ENCODE results near the gene ITGA7. TPM values are rescaled to one million over a fixed set of nuclear protein-coding genes. Genes with fewer than 3 reads are reported as not detected.

The ITGA7 gene
- total and polyA plus RNA-seq, 9 donors, result 4.9 to 69.6 (median 25.9) TPM

- intact Hi-C loops (cut with DNase I), result no loop called here
- 3 to 10% (median 5%) methylated on average over 9 of the region's 9 CpGs for WGBS, 3 donors
- peaks cover 7% of the 10 kb centered on the region for H3K4me1 ChIP-seq (ENCODE audit: insufficient read depth)
Observed at GRCh38 chr12:55659486-55660385, 48.0 kb downstream of the ITGA7 start.

GRCh38 chr12:55658635-55659391, 48.9 kb downstream of the ITGA7 start:
- intact Hi-C loops (cut with DNase I), result no loop called here
- Histone ChIP-seq H3K36me3 (no peaks in the 10 kb centered on the region), H3K27me3 (no peaks in the 10 kb centered on the region), H3K4me1 (ENCODE audit: insufficient read depth) (peaks cover 7% of the 10 kb centered on the region), H3K9me3 (no peaks in the 10 kb centered on the region), H3K27ac (peak overlapping the region; percentile 9 to 69), H3K4me3 (no peak overlapping the region)
- TF ChIP-seq CTCF (IDR thresholded peaks at IDR 0.05) (no peak), POLR2A (IDR thresholded peaks at IDR 0.05) (no peak), EP300 (IDR thresholded peaks at IDR 0.05) (no peak)
- peak in 1 of 5 donors; percentile 35 for DNase-seq
- 39 to 57% (median 47%) methylated on average over 3 of the region's 3 CpGs for WGBS, 3 donors

More at GRCh38 chr12:55659486-55660385, 48.0 kb downstream of the ITGA7 start:
- peak; percentile 64 to 79 (median 73) for DNase-seq
- H3K27me3 ChIP-seq, result no peaks in the 10 kb centered on the region
- H3K9me3 ChIP-seq, result no peaks in the 10 kb centered on the region
- H3K27ac ChIP-seq, result peak overlapping the region; percentile 3 to 32
- no peak overlapping the region for H3K4me3 ChIP-seq
- TF ChIP-seq CTCF (IDR thresholded peaks at IDR 0.05) (peak in 2 of 3 donors; percentile 23 to 45), POLR2A (IDR thresholded peaks at IDR 0.05) (no peak), EP300 (IDR thresholded peaks at IDR 0.05) (peak; percentile 78)
- no peaks in the 10 kb centered on the region for H3K36me3 ChIP-seq

- Histone ChIP-seq H3K4me3 (no peak overlapping the region), H3K27me3 (no peaks in the 10 kb centered on the region), H3K4me1 (ENCODE audit: insufficient read depth) (peaks cover 7% of the 10 kb centered on the region), H3K27ac (no peak overlapping the region), H3K36me3 (no peaks in the 10 kb centered on the region), H3K9me3 (no peaks in the 10 kb centered on the region)
- DNase-seq, result no peak
- intact Hi-C loops (cut with DNase I), result no loop called here
- TF ChIP-seq EP300 (IDR thresholded peaks at IDR 0.05) (no peak), CTCF (IDR thresholded peaks at IDR 0.05) (no peak), POLR2A (IDR thresholded peaks at IDR 0.05) (no peak)
- 89 to 94% (median 93%) methylated on average over 6 of the region's 6 CpGs for WGBS, 3 donors
Observed at GRCh38 chr12:55658212-55658611, 49.5 kb downstream of the ITGA7 start.

- Histone ChIP-seq H3K36me3 (no peaks in the 10 kb centered on the region), H3K4me3 (no peak overlapping the region), H3K4me1 (ENCODE audit: insufficient read depth) (peaks cover 7% of the 10 kb centered on the region), H3K9me3 (no peaks in the 10 kb centered on the region), H3K27me3 (no peaks in the 10 kb centered on the region), H3K27ac (no peak overlapping the region)
- 76 to 91% (median 88%) methylated on average over 4 of the region's 4 CpGs for WGBS, 3 donors
- intact Hi-C loops (cut with DNase I), result no loop called here
- DNase-seq, result no peak
- TF ChIP-seq CTCF (IDR thresholded peaks at IDR 0.05), result no peak
- no peak for TF ChIP-seq POLR2A (IDR thresholded peaks at IDR 0.05)
- TF ChIP-seq EP300 (IDR thresholded peaks at IDR 0.05), result no peak
Observed at GRCh38 chr12:55657212-55657611, 50.5 kb downstream of the ITGA7 start.

All from ovary (tissue), 9 donors.